Pancreas (tissue), 10 donors: Measurements from ENCODE around the gene CREBBP. TPM values are rescaled to one million over a fixed set of nuclear protein-coding genes. Genes with fewer than 3 reads are reported as not detected.

Experiments
- ATAC-seq, 4 donors: fragments of 200-7000 bp; cut with Tn5 transposase; one replicate each; pipeline versions ENCODE4 v1.8.0 to v1.9.1; 2020; ENCODE audit warnings: mild to moderate bottlenecking in 4 of 4, moderate library complexity in 4 of 4
- DNase-seq, 6 donors: peaks; one replicate each; pipeline ENCODE4 v3.0.0-alpha.2; 2020
- FAIRE-seq: peaks from 2 replicates; lab custom pipeline; 2012; peaks lifted over from hg19 to GRCh38; lab: Jason Lieb, UNC
- H3K27ac ChIP-seq, 4 donors: fragments of 200-600 bp; sonication (generic); 1 replicate in 3 of 4; 2 replicates in 1 of 4; pipeline versions ENCODE4 v1.5.0 to v1.8.0; 2020
- H3K27me3 ChIP-seq, 4 donors: fragments of 200-600 bp; one replicate each; pipeline ENCODE4 v1.8.0; 2021
- H3K36me3 ChIP-seq, 3 donors: fragments of 200-600 bp; sonication (generic) in 1 of 3; one replicate each; pipeline versions ENCODE4 v1.5.0 to v1.8.0; 2020 to 2021
- H3K4me1 ChIP-seq, 3 donors: fragments of 200-600 bp; one replicate each; pipeline ENCODE4 v1.8.0; 2021
- H3K4me3 ChIP-seq, 4 donors: fragments of 200-600 bp; sonication (generic) in 2 of 4; one replicate each; pipeline versions ENCODE4 v1.5.0 to v1.8.0; 2020 to 2021
- H3K9me3 ChIP-seq, 4 donors: fragments of 200-600 bp; one replicate each; pipeline ENCODE4 v1.8.0; 2021
- WGBS, 2 donors: extraction: QIAGEN DNeasy Blood & Tissue Kit; methylation state at CpG; one replicate each; pipeline ENCODE4 v1.1.7; 2013; 5-methylcytosine and 5-hydroxymethylcytosine counted together
- intact Hi-C, 3 donors: fragments of 100-400 bp; cut with DNase I; formaldehyde crosslinking; loops; one replicate each; pipeline versions ENCODE4 v1.11.1 to v1.14.2; 2022
- polyA plus RNA-seq, 2 donors: library from polyadenylated mRNA; stranded (reverse); fragments of 200-250 nt; gene quantifications; one replicate each; pipeline ENCODE4 v1.2.3, GENCODE V29; 2013
- total RNA-seq, 6 donors: library from RNA; stranded (reverse); fragmentation: NEBNext Ultra II Directional in 4 of 6; extraction: Animal tissue kit (Norgen Biotek cat#: 25700) in 4 of 6; gene quantifications; one replicate each; pipeline versions ENCODE4 v1.2.1 to v1.2.4, GENCODE V29; 2021 to 2023
- TF ChIP-seq, protein P1 (sequence below), 4 donors: fragments of 200-600 bp; sonication (generic) in 3 of 4; IDR thresholded peaks; one replicate each; pipeline versions ENCODE4 v1.5.0 to v1.8.0; 2021; ENCODE audit warnings: antibody characterized with exemption in 4 of 4
- donor health status: healthy with polysubstance abuse.
- donor health status: DM: no; HTN: no; CAD: no; lungs with moderate emphysema.
- donor health status: DM: no; HTN: no; CAD: no.
- donor health status: control.
- donor health status: control.
- donor health status: Bipolar disorder and iron deficiency.
- donor health status: DM: yes; HTN: yes; CAD: no.
- donor health status: DM: no; HTN: no; CAD: no.
- donor health status: DM: no; HTN: no; CAD: no.
- donor health status: DM: yes; HTN: yes; CAD: no.

Gene CREBBP
- total and polyA plus RNA-seq, 8 donors = 14.4 to 49.4 (median 30.2) TPM

GRCh38 chr16:3735541-3735940 lies 145.0 kb downstream of the CREBBP start:
- H3K9me3 ChIP-seq = no peaks in the 10 kb centered on the region
- no peak overlapping the region for H3K27ac ChIP-seq
- DNase-seq = peak in 1 of 6 donors; percentile 46
- WGBS, 2 donors = 96% methylated on average over 13 of the region's 13 CpGs
- TF ChIP-seq, protein P1, sequence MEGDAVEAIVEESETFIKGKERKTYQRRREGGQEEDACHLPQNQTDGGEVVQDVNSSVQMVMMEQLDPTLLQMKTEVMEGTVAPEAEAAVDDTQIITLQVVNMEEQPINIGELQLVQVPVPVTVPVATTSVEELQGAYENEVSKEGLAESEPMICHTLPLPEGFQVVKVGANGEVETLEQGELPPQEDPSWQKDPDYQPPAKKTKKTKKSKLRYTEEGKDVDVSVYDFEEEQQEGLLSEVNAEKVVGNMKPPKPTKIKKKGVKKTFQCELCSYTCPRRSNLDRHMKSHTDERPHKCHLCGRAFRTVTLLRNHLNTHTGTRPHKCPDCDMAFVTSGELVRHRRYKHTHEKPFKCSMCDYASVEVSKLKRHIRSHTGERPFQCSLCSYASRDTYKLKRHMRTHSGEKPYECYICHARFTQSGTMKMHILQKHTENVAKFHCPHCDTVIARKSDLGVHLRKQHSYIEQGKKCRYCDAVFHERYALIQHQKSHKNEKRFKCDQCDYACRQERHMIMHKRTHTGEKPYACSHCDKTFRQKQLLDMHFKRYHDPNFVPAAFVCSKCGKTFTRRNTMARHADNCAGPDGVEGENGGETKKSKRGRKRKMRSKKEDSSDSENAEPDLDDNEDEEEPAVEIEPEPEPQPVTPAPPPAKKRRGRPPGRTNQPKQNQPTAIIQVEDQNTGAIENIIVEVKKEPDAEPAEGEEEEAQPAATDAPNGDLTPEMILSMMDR (IDR thresholded peaks at IDR 0.05) = no peak
- peaks cover 5 to 17% (median 7%) of the 10 kb centered on the region in 3 donors for H3K4me1 ChIP-seq
- no peak for FAIRE-seq
- ATAC-seq = no peak
- no peak overlapping the region for H3K4me3 ChIP-seq
- no peaks in the 10 kb centered on the region for H3K27me3 ChIP-seq
- intact Hi-C loops = no loop called here
- peaks cover 8 to 62% (median 50%) of the 10 kb centered on the region in 3 donors for H3K36me3 ChIP-seq

DNA sequence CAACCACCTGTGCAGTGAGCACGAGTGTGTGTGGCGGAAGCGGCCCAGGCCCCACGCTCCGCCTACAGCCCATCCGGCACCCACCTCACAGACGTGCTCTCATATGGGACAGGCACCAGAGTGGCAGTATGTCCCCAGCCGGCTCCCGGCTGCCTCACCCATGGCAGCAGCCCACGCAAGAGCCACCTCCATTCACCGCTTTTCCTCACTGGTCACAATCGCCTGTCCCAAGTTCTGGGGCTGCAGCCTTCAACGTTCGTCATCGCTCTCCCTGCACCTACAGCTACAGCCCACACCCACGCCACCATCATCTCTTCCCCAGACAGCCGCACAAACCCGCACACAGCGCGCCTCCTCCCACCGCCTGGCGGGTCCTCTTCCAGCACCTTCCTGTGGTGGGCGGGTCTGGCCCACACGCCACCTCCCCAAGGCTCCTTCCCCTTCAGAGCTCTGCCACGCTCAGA lies 145.7 kb downstream of the CREBBP start:
- 96 to 97% methylated on average over 25 of the region's 25 CpGs for WGBS, 2 donors
- Histone ChIP-seq H3K27me3 (no peaks in the 10 kb centered on the region), H3K4me1 (peaks cover 5 to 14% (median 7%) of the 10 kb centered on the region in 3 donors), H3K36me3 (peaks cover 8 to 69% (median 48%) of the 10 kb centered on the region in 3 donors), H3K9me3 (no peaks in the 10 kb centered on the region), H3K4me3 (no peak overlapping the region), H3K27ac (no peak overlapping the region)
- ATAC-seq (no peak), FAIRE-seq (no peak), DNase-seq (no peak)
- TF ChIP-seq, protein P1 (IDR thresholded peaks at IDR 0.05) = no peak
- intact Hi-C loops = no loop called here

GRCh38 chr16:3734084-3734757 lies 146.3 kb downstream of the CREBBP start:
- no peak overlapping the region for H3K4me3 ChIP-seq
- intact Hi-C loops = no loop called here
- ATAC-seq = no peak
- no peaks in the 10 kb centered on the region for H3K27me3 ChIP-seq
- H3K4me1 ChIP-seq = peaks cover 5 to 10% (median 7%) of the 10 kb centered on the region in 3 donors
- TF ChIP-seq, protein P1 (IDR thresholded peaks at IDR 0.05) = no peak
- no peak for FAIRE-seq
- peaks cover 8 to 72% (median 47%) of the 10 kb centered on the region in 3 donors for H3K36me3 ChIP-seq
- no peak for DNase-seq
- no peak overlapping the region for H3K27ac ChIP-seq
- no peaks in the 10 kb centered on the region for H3K9me3 ChIP-seq
- 96 to 97% methylated on average over 26 to 27 of the region's 27 CpGs for WGBS, 2 donors

- Histone ChIP-seq H3K36me3 (peaks cover 8 to 85% (median 54%) of the 10 kb centered on the region in 3 donors), H3K27me3 (no peaks in the 10 kb centered on the region), H3K4me1 (no peaks in the 10 kb centered on the region), H3K9me3 (no peaks in the 10 kb centered on the region), H3K4me3 (no peak overlapping the region), H3K27ac (no peak overlapping the region)
- WGBS, 2 donors = 87 to 91% methylated on average over 8 of the region's 8 CpGs
- FAIRE-seq (no peak), ATAC-seq (no peak), DNase-seq (peak in 1 of 6 donors; percentile 30)
- TF ChIP-seq, protein P1 (IDR thresholded peaks at IDR 0.05) = no peak
- intact Hi-C loops = no loop called here
Measured at GRCh38 chr16:3732171-3732570, 148.3 kb downstream of the CREBBP start.
